HepG2 (cell line): ENCODE results near the gene CDC34. TPM values are rescaled to one million over a fixed set of nuclear protein-coding genes. Genes with fewer than 3 reads are reported as not detected.
A peak's percentile ranks its signal among the peaks of the same experiment; 100 is the strongest.

Experiments used
- DNMT1 ChIP-seq: sonication (generic); formaldehyde crosslinking; IDR thresholded peaks from 2 replicates; pipeline ENCODE4 v1.5.1; 2020; ENCODE audit warnings: mild to moderate bottlenecking, missing genetic modification reagents
- HBP1 ChIP-seq: IDR thresholded peaks from 2 replicates; pipeline ENCODE4 v1.6.1; 2016; ENCODE audit warnings: low read depth, control low read depth
- HDAC2 ChIP-seq: sonication (generic); formaldehyde crosslinking; IDR thresholded peaks from 2 replicates; pipeline ENCODE4 v1.4.0; 2020; ENCODE audit warnings: missing genetic modification reagents
- KDM4B ChIP-seq: sonication (generic); formaldehyde crosslinking; IDR thresholded peaks from 2 replicates; pipeline ENCODE4 v1.4.0; 2020; ENCODE audit warnings: missing genetic modification reagents
- MAZ ChIP-seq, 2 experiments: sonication (generic) in 1 of 2; formaldehyde crosslinking in 1 of 2; IDR thresholded peaks; 2 replicates each; pipeline versions ENCODE4 v1.5.0 to v1.6.1; 2012 to 2020; ENCODE audit warnings: low read depth in 2 of 2, mild to moderate bottlenecking in 2 of 2, borderline replicate concordance in 1 of 2, improper control_type of control experiment in 1 of 2, low read length in 1 of 2, missing genetic modification reagents in 1 of 2, moderate library complexity in 1 of 2
- NFRKB ChIP-seq: fragments of 450-650 bp; IDR thresholded peaks from 2 replicates; pipeline ENCODE4 v1.6.1; 2017
- NR2F1 ChIP-seq, 2 experiments: fragments of 450-650 bp in 1 of 2; formaldehyde crosslinking in 1 of 2; IDR thresholded peaks; 2 replicates each; pipeline versions ENCODE4 v1.5.0 to v1.6.1; 2016 to 2020; ENCODE audit warnings: mild to moderate bottlenecking in 1 of 2, missing compliant biosample characterization in 1 of 2, missing genetic modification reagents in 1 of 2, moderate library complexity in 1 of 2
- NR2F6 ChIP-seq, 2 experiments: IDR thresholded peaks; 2 replicates each; pipeline ENCODE4 v1.6.1; 2016; ENCODE audit warnings: antibody characterized with exemption in 1 of 2, mild to moderate bottlenecking in 1 of 2
- PHF20 ChIP-seq: sonication (generic); formaldehyde crosslinking; IDR thresholded peaks from 2 replicates; pipeline ENCODE4 v1.5.0; 2020; ENCODE audit warnings: mild to moderate bottlenecking, missing genetic modification reagents
- PRMT3 ChIP-seq: sonication (generic); formaldehyde crosslinking; IDR thresholded peaks from 2 replicates; pipeline ENCODE4 v1.8.1; 2022; ENCODE audit warnings: low read depth, mild to moderate bottlenecking, moderate library complexity, missing genetic modification reagents, borderline replicate concordance
- SOX6 ChIP-seq, 2 experiments: fragments of 450-650 bp in 1 of 2; sonication (generic) in 1 of 2; formaldehyde crosslinking in 1 of 2; IDR thresholded peaks; 2 replicates each; pipeline versions ENCODE4 v1.4.0 to v1.6.1; 2017 to 2020; ENCODE audit warnings: antibody characterized with exemption in 1 of 2, mild to moderate bottlenecking in 1 of 2, missing genetic modification reagents in 1 of 2
- TEAD2 ChIP-seq: sonication (generic); formaldehyde crosslinking; IDR thresholded peaks from 2 replicates; pipeline ENCODE4 v1.9.0; 2021; ENCODE audit warnings: missing genetic modification reagents
- TEAD3 ChIP-seq: optimal IDR thresholded peaks from 2 replicates; pipeline ENCODE3; 2016; ENCODE audit warnings: borderline replicate concordance
- ZBTB25 ChIP-seq: IDR thresholded peaks from 2 replicates; pipeline ENCODE4 v1.6.1; 2018; ENCODE audit warnings: missing genetic modification reagents
- ZBTB3 ChIP-seq: sonication (generic); formaldehyde crosslinking; IDR thresholded peaks from 2 replicates; pipeline ENCODE4 v1.4.0; 2020; ENCODE audit warnings: low read depth, mild to moderate bottlenecking, moderate library complexity, missing genetic modification reagents, borderline replicate concordance
- ZHX1 ChIP-seq: sonication (generic); formaldehyde crosslinking; IDR thresholded peaks from 2 replicates; pipeline ENCODE4 v1.8.1; 2022; ENCODE audit warnings: low read depth, mild to moderate bottlenecking, missing genetic modification reagents
- ZNF574 ChIP-seq: sonication (generic); formaldehyde crosslinking; IDR thresholded peaks from 2 replicates; pipeline ENCODE4 v1.4.0; 2020; ENCODE audit warnings: missing genetic modification reagents
- ZNF766 ChIP-seq: sonication (generic); formaldehyde crosslinking; IDR thresholded peaks from 2 replicates; pipeline ENCODE4 v1.5.0; 2020; ENCODE audit warnings: missing genetic modification reagents, borderline replicate concordance
- polyA plus RNA-seq, 8 experiments: library from polyadenylated mRNA; depleted of rRNA in 3 of 8; stranded (reverse) in 7 of 8; unstranded in 1 of 8; fragments of >200 nt; fragmentation: Illumina TruSeq in 4 of 8; extraction: Trizol in 4 of 8; gene quantifications; 2 replicates each; pipeline versions ENCODE4 v1.2.1 to v1.2.3, GENCODE V29; 2011 to 2016; ENCODE audit warnings: low read depth in 4 of 8, missing spikeins in 1 of 8, mixed read lengths in 1 of 8; ENCODE audit not compliant: insufficient read depth in 1 of 8
- total RNA-seq, 5 experiments: library from RNA; depleted of rRNA; stranded (reverse); fragments of >200 nt; fragmentation: Illumina TruSeq; extraction: Trizol; gene quantifications; 2 replicates each; pipeline ENCODE4 v1.2.3, GENCODE V29; 2016; ENCODE audit warnings: low read depth in 1 of 5
- TF ChIP-seq, protein P1 (sequence below): IDR thresholded peaks from 2 replicates; pipeline ENCODE4 v1.6.1; 2016; ENCODE audit warnings: low read depth, borderline replicate concordance

CDC34 gene
- total and polyA plus RNA-seq, 2 of the 13 experiments (the other 11 are each of a cell fraction or from before 2014, with no cell fraction given): 138 to 150 TPM

DNA sequence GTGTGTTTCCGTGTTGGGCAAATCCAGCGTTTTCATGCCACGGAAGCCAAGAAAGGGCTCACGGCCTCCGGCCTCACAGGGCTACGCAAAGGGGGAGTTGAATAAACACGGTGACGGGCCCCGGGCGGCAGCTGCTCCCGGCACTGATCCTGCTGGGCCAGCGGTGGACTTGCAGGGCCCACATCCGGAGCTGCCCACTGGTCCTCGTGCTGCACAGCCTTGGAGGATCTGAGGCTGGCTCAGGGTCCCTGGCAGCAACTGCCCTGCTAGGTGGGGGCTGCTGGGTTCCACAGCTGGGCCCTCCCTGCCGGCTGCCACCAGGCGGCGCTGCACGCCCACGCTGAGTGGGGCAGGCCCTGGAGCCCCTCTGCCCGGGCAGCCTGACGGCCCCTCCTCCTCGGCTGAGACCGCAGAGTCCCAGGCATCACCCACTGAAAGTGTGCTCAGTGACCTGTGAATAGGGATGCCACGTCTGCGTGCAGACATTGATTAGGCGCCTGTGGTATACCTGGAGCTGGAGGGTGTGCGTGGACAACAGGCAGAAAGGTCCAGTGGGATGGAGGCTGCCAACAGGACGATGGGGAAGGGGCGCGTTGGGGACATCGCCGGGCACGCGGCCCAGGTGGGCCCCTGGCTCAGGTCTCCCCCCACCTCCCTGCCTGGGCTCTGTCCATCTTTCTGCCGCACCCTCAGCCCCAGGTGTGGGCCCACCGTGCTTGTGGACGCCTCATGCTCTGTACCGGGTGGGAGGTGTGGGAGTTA lies 52.9 kb downstream of the CDC34 start (continued):
- TF ChIP-seq KDM4B (CRISPR knock-in tag) (peak; percentile 27; the same call in 1 of the 2 replicates), ZNF574 (peak; percentile 92), NR2F1 (CRISPR knock-in tag; IDR thresholded peaks at IDR 0.05) (no peak), ZBTB25 (CRISPR knock-in tag) (no peak), PRMT3 (peak; percentile 60; the same call in 1 of the 2 replicates), ZHX1 (CRISPR knock-in tag) (peak; percentile 64; the same call in 1 of the 2 replicates), TEAD2 (CRISPR knock-in tag) (no peak), ZBTB3 (CRISPR knock-in tag) (no peak), NFRKB (no peak), ZNF766 (no peak), PHF20 (CRISPR knock-in tag) (peak; percentile 43; the same call in 1 of the 2 replicates), MAZ (IDR thresholded peaks at IDR 0.05; ENCODE audit: borderline replicate concordance, low read depth, low read length) (peak; percentile 72), MAZ (CRISPR knock-in tag; IDR thresholded peaks at IDR 0.05; ENCODE audit: low read depth) (peak; percentile 94), HDAC2 (CRISPR knock-in tag) (peak; percentile 40; the same call in 1 of the 2 replicates), TEAD3 (CRISPR knock-in tag) (peak; percentile 71), SOX6 (IDR thresholded peaks at IDR 0.05) (no peak), SOX6 (CRISPR knock-in tag; IDR thresholded peaks at IDR 0.05) (peak; percentile 58; the same call in 1 of the 2 replicates), DNMT1 (0 out of 2 replicates have a peak, but pooled peaks have one; percentile 16), NR2F6 (IDR thresholded peaks at IDR 0.05) (no peak), NR2F6 (CRISPR knock-in tag; IDR thresholded peaks at IDR 0.05) (no peak), HBP1 (CRISPR knock-in tag) (0 out of 2 replicates have a peak, but pooled peaks have one; percentile 33)
- TF ChIP-seq, protein P1, sequence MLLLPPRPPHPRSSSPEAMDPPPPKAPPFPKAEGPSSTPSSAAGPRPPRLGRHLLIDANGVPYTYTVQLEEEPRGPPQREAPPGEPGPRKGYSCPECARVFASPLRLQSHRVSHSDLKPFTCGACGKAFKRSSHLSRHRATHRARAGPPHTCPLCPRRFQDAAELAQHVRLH: peak; percentile 47; the same call in 1 of the 2 replicates
